Brain pericyte (primary cell): ENCODE data around the gene SMURF2.

ENCODE experiments used
- DNase-seq: peaks from one replicate; pipeline ENCODE4 v3.0.0-alpha.2; 2012; ENCODE audit warnings: low read depth, low spot score

SMURF2 gene

GRCh38 chr17:64504769-64505339 lies 157.3 kb downstream of the SMURF2 start:
- no peak for DNase-seq

DNA sequence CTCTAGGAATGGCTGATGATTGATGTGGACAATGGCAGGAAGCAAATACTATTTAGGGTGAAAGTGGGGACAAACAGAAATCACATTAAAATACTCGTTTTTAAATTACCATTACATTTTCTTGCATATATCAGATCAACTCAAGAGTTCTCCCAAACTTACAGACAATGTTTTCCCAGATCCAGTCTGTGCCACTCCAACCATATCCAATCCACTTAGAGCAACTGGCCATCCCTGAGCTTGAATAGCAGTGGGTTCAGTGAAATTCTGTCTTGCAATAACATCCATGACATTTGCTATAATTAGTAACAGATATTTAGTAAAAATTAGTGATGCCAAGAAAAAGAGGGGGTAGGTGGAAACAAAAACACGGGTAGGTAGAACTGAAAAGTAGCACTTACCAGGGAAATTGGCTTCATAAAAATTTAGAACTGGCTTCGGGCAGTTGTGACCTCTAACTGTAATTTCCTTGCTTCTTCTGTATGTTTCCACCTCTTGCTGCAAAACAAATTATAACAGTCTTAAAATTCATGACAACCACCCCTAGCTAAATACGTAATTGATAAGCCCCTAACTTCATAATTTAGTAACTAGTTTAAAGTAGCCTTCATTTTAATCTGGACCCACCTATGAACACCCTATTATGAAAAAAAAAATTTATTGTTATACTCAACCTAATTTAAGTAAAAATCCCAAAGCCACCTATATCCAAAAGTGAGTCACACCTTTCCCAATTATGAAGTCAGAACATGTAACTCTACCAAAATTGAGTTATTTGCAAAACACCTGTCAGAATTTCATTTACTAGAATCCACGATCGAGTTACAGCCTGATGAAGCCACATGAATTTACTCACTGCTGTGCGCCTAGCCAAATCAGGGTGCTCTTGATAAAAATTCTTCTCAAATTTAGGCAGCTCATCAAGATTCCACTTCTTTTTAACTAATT lies 158.0 kb downstream of the SMURF2 start:
- DNase-seq, result no peak

- DNase-seq, result no peak
Observed at GRCh38 chr17:64503341-64503740, 158.8 kb downstream of the SMURF2 start.

DNA sequence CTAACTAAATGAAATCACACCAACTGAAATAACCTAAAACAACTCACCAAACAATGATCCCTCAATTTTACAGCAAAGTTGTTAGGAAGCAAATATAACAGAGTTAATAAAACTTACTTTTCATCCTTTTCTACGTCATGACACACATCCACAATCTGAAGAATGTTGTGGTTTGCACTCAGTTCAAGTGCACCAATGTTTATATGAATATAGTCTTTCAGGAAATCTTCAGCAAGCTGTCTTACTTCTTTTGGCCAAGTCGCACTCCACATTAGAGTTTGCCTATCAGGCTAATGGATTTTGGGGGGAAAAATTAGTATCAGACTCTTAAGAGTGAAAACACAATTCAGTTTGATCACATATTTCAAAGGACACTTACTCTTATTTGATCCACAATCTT lies 159.3 kb downstream of the SMURF2 start:
- DNase-seq, result no peak

GRCh38 chr17:64502021-64502420 lies 160.1 kb downstream of the SMURF2 start:
- DNase-seq, result no peak

- no peak for DNase-seq
Observed at GRCh38 chr17:64500862-64501765, 161.0 kb downstream of the SMURF2 start.

DNA sequence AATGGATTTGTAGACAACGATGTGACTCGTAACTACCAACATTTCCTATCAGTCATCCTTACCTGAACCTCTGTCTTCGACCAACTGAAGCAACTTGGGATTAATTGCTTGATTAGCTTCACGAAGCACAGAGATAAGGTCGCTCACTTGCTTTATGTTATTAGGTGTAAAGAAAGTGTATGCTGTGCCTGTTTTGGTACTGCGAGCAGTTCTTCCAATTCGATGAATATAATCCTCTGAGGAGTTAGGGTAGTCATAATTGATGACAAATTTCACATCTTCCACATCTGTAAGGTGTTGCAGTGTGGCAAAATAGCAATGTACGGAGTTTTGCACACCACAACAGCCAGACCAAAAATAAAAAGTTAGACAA lies 161.6 kb downstream of the SMURF2 start:
- no peak for DNase-seq

DNA sequence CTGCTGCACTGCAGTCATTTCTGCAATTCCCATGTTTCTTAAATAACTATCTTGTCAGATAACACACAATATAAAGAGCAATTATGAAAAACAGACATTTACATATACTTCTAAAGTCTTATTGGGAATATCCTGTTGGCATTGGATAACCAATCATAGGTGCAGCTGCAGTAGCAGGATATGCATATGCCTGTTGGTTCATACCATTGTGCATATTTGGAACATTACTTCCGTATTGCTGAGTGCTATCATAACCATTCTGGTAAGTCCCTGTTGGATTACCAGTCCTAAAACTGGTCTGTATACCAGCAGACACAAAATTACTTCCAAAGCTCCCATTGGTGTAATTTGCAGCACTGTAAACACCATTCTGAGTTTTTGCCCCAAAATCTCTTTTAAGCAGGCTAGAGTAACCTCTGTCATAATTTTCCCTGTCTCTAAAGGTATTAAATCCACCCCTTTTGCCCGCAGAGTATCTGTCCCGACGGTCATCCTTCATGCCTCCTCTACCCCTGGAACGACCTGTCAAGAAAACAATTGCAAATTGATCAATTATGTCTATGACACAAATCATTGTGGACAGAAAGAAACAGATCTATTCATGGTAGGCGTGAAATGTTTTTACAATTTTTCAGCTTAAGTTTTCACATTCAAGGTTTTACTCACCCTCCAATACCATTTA lies 162.2 kb downstream of the SMURF2 start:
- DNase-seq, result no peak

DNA sequence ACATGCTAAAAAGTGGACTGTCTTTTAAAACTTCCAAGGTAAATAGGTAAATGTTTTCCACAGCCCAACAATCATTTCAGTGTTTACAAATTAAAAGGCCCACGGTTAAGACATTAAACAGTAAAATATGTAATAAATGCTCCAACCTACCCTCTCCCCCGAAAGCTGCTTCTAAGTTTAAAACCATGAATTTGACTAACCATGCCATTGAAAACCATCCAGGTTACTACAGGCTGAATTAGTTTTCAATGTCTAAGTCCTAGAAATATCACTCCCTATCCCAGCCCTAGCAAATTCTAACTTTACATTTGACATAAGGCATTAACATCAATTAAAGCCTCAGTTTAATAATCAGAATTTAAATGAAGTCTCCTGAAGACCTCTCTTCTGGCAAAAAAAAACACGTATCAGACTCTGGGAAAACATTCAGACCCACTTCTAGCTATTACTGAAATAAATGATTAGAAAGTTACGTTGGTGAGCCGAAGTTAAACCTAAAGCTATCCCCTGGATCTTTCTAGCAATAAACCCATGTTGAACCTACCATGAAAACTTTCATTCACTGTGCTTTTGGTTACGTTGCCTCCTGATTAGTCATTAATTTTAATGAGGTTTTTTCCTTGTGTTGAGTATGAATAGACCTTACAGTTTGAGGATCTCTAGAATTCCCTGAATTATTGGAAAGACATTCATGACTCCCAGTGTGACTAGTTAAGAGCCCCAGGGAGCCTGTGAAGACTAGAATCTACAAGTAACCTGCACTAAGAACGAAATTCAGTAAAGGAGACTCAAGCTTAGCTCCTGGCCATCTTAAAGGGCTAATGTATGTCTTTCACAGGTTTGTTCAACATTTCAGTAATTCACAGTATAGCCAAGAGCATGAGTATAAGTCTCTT lies 163.6 kb downstream of the SMURF2 start:
- DNase-seq, result no peak

DNA sequence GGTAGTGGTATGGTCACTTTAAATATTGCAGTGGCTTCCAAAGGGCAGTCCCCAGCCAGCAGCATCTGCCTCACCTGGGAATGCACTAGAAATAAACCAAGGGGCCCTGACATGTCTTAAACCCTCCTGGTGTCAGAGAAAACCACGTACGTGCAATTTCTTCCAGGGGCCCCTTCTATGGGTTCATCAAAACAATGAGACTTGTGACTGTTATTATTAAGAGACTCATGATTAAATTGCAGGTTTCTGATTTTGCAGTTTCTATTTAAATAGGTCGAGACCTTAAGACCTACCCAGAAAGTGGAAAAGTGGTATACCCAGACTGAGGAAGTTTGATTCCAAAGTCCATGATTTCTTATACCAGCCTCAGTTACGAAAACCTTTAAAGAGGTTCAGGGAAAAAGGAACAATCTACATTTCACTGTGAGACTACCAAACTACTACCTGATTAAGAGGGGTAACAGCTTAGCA lies 164.5 kb downstream of the SMURF2 start:
- no peak for DNase-seq

DNA sequence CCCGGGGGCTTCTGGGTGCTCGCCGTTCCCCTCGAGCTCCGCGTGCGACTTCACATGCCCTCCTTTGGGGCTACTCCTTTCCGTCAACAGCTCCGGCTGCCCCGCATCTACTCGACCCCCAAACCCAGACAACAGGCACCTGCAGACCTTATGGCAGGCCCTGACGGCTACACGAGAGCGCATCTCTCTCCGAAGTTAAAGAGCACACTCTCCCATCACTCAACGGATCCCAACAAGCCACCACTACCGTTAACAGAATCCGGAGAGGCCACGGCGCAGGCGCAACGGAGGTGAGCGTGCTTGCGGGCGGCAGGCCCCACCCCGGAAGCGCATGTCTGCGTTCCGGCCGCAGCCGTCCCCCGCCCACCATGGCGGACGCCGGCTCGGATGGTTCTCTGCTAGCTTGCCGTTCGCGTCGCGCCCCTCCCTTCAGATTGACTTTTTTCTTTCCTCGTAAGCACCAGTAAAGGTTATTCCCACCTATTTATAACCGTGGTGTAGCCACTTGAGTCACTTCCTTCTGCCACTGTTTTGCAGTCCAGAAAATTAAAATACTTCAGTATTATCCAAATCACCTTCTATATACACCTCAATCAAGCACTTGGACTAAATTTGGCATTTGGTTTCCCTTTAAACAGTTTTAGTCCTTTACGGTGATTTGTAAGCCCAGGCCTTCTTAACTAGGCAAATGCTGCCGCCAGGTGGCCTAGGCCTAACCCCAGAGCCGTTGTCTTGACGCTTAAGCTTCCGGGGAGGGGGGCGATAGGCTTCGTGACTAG lies 165.1 kb downstream of the SMURF2 start, which contains the start of gene POLG2:
Gene POLG2, minus strand, starts transcription at position 269 of the 779 bp plus-strand sequence. Its CDS starts 86 bp downstream, at position 183.
- DNase-seq, result peak; percentile 77

- no peak for DNase-seq
Observed at GRCh38 chr17:64496348-64496785, 165.7 kb downstream of the SMURF2 start.
